ENCODE data around the gene SP3.

DNA sequence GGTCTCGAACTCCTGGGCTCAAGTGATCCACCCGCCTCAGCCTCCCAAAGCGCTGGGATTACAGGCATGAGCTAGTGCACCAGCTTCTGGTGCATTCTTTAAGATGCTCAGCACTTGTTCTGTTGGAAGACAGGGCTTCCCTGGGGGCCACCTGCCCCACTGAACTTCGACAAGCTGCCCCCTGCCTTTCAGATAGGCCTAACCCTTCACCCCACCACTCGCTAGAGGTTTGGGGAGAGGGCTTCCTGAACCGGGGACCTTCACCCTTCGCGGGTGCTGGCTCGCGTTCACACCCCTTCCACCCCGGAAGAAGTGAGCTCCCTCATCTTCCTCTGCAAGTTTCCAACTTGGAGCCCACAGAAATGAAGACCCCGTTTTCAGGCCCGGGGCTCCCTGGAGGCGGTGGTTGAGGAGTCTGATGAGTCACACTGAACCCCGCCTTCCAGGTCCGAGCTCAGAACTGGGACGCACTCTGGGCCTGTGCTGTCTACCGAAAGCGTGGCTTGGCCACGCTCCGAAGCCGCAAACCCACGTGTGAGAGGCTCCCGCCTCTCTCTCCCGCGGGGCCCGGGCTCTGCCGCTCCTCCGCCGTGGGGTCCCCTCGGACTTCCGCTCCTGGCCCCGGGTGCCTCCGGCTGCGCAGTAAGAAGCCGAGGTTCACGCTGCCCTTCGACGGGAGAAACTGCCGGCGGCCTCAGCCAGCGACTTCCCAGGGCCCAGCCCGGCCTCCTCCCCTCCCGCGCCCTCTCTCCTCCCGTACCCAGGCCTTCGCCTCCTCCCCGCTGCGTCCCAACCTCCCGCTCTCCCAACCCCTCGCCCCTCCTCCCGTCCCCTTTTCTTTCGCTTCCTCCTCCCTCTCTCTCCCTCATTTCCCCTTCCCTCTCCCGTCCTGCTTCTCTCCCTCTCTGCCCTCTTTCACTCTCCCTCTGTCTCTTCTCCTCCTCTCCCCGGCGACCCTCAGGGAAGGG, 47.5 kb upstream of the SP3 start:
- TF ChIP-seq, protein P1, sequence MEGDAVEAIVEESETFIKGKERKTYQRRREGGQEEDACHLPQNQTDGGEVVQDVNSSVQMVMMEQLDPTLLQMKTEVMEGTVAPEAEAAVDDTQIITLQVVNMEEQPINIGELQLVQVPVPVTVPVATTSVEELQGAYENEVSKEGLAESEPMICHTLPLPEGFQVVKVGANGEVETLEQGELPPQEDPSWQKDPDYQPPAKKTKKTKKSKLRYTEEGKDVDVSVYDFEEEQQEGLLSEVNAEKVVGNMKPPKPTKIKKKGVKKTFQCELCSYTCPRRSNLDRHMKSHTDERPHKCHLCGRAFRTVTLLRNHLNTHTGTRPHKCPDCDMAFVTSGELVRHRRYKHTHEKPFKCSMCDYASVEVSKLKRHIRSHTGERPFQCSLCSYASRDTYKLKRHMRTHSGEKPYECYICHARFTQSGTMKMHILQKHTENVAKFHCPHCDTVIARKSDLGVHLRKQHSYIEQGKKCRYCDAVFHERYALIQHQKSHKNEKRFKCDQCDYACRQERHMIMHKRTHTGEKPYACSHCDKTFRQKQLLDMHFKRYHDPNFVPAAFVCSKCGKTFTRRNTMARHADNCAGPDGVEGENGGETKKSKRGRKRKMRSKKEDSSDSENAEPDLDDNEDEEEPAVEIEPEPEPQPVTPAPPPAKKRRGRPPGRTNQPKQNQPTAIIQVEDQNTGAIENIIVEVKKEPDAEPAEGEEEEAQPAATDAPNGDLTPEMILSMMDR (conservative IDR thresholded peaks at IDR 0.05; ENCODE audit: low read depth, low read length) = no peak
- TF ChIP-seq EZH2 (IDR thresholded peaks at IDR 0.05; ENCODE audit: borderline replicate concordance, low read depth, low read length, poor library complexity, severe bottlenecking) = no peak

Data from A673 (cell line).